ENCODE results near the gene NPIPB6.
"Not testable (repeated sequence)": the region's sequence is repeated elsewhere in the genome, so short reads cannot be mapped to it uniquely, and the experiment has no call there.

Gene NPIPB6

DNA sequence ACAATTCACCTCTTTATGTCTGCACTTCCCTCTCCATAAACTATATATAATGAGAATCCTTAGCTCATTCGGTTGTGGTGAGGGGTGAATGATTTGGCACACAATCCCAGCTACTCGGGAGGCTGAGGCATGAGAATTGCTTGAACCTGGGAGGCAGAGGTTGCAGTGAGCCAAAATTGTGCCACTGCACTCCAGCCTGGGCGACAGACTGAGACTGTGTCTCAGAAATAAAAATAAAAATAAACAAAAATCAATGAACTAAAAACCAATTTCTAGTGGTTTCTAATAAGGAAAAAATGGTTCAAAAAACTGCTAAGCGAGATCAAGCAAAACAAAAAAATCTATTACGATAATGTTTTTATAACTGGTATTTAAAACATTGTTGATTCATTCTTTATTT lies at the start of gene NPIPB6:
TSS of gene NPIPB6 (minus strand) at position 101 of the 400 bp plus-strand sequence. CDS start 686 bp downstream, outside the sequence.
- DNase-seq = not testable (repeated sequence)

DNA sequence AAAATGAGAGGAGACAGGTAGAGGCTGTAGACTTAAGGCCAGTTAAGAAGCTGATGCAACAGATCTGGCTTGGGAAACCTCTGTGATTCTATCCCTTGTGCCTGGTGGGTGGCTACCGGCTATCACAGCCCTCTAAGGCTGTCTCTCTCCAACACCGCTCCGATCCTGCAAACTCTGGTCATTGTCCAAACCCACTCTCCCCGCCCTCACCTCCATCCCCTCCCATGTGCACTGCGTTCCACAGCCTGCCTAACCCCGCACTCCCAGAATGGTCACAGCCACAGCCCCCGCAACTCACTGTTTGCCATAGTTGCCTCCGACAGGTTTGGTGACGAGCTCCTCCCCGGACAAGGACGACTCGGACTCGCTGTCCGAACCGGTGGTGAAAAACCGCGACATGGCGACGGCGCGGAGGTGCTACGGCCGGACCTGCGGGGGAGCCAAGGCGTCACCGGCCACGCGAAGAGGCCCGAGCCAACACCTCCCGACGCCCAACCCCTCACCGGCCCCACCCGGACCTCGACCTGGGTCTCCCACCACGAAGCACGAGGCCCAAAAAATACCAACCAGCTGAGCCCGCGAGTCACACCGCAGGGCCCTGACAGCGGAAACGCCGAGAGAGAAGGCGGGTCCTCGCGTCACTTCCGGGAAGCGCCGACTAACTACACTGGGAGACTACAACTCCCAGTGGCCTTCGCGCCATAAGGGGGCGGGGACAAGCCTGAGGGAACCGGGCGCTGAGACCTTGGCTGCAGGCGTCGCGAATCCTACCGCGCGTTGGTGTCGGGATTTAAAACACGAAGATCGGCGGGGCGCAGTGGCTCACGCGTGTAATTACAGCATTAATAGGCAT lies 40.1 kb upstream of the NPIPB6 start, which contains the start of gene EIF3CL:
TSS of gene EIF3CL (minus strand) at position 622 of the 853 bp plus-strand sequence. CDS start at position 399, 223 bp downstream.
- not testable (repeated sequence) for DNase-seq

DNA sequence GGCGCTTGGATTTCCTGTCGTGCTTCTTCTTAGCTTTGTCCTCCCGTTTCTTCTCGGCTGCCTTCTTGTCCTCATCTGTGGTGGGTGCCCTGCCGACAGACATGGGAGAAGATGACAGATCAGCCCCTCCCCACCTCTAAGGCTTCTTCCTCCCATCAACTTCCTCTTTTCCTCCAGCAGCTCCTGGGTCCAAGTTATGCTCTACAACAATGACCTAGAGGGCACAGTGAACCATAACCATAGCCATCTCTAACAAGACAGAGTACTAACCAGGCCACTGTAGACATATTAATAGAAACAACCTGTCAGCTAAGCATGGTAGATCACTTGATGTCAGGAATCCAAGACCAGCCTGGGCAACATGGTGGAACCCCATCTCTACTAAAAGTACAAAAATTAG lies 28.7 kb upstream of the NPIPB6 start:
- not testable (repeated sequence) for DNase-seq

DNA sequence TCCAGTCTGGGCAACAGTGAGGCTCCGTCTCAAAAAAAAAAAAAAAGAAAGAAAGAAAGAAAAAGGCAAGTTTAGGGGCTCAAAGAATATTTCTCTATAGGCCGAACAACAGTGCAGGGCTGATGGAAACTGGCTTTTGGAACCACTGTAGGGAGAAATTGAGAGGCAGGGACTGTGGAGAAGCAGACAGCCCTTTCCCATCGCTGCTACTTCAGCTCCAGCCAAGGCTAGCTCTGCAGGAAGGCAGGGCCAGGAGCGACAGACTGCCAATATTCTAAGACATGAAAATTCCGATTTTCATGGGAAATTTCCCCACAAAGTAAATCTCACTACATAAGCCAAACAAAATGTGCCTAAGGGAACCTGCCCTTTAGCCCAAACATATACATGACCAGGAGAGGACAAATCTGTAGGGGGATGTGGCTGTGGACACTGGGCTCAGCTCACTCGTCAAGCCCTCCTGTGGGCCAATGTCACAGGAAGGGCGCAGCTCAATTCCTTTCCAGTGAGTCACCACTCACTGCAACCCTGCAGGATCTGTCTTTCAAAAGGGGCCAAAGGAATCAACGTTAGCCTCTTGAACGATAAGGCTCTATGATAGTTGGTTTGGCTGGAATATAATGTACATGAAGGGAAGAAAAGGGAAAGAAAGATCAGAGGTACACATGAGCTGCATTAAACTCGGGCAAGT lies 19.0 kb upstream of the NPIPB6 start:
- not testable (repeated sequence) for DNase-seq

DNA sequence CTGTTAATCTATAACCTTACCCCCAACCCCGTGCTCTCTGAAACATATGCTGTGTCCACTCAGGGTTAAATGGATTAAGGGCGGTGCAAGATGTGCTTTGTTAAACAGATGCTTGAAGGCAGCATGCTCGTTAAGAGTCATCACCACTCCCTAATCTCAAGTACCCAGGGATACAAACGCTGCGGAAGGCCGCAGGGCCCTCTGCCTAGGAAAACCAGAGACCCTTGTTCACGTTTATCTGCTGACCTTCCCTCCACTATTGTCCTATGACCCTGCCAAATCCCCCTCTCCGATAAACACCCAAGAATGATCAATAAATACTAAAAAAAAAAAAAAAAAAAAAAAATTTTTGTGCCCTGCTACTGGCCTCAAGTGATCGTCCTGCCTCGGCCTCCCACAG lies 14.5 kb upstream of the NPIPB6 start:
- not testable (repeated sequence) for DNase-seq

DNA sequence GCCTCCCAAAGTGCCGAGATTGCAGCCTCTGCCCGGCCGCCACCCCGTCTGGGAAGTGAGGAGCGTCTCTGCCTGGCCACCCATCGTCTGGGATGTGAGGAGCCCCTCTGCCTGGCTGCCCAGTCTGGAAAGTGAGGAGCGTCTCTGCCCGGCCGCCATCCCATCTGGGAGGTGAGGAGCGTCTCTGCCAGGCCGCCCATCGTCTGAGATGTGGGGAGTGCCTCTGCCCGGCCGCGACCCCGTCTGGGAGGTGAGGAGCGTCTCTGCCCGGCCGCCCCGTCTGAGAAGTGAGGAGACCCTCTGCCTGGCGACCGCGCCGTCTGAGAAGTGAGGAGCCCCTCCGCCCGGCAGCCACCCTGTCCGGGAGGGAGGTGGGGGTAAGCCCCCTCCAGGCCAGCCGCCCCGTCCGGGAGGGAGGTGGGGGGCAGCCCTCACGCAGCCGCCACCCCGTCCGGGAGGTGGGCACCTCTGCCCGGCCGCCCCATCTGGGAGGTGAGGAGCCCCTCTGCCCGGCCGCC lies 13.9 kb upstream of the NPIPB6 start:
- not testable (repeated sequence) for DNase-seq

DNA sequence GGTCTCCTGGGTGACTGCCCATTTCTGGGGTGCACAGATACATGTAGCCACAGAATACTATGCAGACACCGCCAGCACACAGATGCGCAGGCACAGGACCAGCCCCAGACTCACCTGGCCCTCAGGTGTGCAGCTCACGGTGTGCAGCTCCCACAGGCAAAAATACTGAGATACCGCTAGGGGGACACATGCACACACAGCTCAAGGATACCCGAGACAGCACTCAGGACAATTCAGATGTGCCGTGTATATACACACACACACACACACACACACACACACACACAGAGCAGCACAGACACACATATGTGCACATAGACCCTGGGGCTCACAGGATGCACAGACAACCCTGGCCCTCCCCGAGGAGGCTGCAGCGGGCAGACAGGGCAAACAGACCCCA lies 11.8 kb upstream of the NPIPB6 start:
- DNase-seq = not testable (repeated sequence)

DNA sequence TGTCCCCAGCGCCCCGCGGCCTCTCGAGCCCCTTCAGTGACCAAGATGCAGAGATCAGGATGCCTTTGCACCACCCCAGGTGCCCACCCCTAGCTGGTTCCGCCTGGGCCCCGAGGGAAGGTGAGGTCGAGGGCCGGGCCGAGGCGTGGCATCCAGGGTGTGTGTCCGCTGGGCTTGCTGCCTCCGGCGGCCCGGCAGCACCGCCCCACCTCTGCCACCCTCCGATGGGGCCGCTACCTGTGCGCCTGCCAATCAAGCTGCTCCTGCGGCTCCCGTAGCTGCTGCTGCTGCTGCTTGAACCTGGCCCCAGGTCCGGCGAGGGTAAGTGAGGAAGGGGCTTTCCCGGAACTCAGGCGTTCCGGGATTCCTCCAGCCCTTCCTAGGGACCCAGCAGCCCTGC lies 11.0 kb upstream of the NPIPB6 start:
- not testable (repeated sequence) for DNase-seq

DNA sequence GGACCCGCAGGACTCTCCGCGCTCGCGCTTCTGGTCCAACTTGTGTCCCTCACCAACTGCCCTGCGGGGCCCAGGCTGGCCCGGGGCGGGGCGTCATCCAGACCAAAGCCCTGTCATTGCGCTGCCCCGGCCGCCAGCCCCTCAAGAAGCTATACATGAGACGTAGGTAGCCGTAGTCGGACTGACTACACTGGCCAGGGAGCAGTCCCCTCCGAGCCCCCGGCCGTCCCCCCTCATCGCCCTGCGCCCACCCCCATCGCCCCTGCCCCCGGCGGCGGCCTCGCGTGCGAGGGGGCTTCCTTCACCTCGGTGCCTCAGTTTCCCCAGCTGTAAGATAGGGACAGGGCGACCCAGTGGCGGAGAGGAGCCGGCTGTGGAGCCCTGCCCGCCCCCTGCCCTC lies 4.6 kb upstream of the NPIPB6 start:
- DNase-seq = not testable (repeated sequence)

DNA sequence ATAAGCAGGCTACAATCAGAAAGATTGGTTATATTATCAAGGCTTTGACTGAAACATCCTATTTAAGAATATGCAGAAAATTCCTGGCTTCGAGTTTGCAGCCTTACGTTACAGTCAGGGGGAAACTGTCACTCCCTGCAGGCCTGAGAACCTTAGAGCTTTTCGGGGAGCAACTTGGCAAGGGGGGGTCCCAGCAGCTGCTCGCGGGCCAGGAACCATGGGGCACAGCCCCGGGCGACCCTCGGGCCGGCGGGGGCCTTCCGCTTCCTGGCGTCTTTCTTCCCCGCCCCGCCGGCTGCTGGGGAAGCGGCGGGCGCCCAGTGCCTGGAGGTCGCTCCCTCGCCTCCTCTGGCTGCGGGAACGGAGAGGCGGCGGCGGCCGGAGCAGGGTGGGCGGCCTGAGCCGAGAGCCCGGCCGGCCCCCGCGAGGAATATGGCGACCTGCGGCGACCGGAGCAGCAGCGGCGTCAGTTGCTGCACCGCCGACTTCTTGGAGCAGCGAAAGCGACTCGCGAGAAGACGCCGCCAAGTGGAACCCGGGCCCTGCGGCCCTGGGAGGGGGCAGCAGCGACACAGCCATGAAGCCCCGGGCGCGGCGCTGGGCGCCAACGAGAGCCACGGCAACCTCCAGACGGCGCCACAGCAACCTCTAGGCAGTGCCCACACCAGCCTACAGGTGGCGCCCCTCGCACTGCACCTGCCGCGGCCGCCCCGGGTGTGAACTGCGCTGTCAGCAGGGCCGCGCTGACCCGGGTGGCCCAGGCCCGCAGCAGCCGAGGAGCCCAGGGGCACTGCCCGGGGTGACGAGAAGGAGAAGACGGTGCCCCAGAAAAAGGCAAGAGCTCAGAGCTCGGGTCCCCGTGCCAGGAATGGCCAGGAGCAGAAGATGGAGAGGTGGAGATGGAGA lies 1.2 kb upstream of the NPIPB6 start:
- not testable (repeated sequence) for DNase-seq

DNA sequence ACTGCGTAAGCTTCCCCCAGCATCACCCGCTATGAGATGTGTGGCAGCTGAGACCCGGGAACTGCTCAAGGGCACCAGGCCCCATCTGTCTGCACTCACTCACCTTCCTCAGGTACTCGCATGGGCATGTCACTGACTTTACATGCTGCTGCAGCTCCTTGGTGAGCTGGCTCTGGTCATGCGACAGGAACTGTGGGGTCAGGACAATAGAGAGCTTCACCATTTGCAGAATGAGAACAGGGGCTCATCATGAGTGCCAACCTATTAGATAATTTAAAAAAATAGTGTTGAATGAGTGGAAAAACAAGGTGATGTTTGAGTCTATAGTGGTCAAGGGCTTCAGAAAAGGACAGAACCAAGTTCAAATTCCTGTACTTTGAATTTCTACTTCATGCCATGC lies 708 bp downstream of the NPIPB6 start:
- not testable (repeated sequence) for DNase-seq

DNA sequence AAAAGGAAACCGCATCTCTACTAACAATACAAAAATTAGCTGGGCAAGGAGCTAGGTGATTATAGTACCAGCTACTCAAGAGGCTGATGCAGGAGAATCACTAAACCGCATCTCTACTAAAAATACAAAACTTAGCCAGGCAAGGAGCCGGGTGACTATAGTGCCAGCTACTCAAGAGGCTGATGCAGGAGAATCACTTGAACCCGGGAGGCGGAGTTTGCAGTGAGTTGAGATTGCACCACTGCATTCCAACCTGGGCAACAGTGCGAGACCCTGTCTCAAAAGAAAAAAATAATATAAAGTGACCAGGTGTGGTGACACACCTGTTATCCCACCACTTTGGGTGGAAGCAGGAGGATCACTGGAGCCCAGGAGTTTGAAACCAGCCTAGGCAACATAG lies 25.1 kb downstream of the NPIPB6 start:
- not testable (repeated sequence) for DNase-seq

DNA sequence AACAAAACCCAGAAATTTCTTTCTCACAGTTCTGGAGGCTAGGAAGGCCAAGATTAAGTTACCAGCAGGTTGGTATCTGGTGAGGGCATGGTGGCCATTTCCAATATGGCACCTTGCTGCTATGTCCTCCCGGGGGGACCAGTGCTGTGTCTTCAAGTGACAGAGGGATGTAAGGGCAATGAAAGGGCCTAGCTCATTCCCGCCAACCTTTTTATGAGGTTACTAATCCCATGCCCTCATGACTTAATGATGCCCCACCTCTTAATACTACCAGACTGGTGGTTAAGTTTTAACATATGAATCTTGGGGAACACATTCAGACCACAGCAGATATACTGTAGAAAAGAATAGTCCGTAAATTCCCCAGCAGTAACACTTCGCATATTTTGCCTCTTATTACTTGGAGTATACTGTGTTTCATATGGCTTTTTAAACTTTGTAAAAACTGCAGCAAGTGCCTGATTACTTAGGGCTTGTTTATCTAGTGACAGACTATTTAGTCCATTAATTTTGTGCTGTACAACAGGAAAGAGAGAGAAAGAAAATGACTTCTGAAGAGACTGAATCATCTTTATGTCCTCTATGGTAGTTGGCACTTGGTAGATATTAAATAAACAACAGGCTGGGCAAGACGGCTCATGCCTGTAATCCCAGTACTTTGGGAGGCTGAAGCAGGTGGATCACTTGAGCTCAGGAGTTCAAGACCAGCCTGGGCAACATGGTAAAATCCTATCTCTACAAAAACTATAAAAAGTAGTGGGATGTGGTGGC lies 26.2 kb downstream of the NPIPB6 start:
- not testable (repeated sequence) for DNase-seq

DNA sequence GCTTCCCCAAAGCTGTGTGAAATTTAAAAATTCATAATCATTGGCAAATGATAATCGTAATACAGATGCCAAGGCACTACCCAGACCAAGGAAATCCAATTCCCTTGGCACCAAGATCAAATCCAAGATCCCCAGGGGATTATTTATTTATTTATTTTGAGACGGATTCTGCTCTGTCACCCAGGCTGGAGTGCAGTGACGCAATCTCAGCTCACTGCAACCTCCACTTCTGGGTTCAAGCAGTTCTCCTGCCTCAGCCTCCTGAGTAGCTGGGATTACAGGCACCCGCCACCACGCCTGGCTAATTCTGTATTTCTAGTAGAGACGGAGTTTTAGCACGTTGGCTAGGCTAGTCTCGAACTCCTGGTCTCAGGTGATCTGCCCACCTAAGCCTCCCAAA lies 27.6 kb downstream of the NPIPB6 start:
- DNase-seq = not testable (repeated sequence)

DNA sequence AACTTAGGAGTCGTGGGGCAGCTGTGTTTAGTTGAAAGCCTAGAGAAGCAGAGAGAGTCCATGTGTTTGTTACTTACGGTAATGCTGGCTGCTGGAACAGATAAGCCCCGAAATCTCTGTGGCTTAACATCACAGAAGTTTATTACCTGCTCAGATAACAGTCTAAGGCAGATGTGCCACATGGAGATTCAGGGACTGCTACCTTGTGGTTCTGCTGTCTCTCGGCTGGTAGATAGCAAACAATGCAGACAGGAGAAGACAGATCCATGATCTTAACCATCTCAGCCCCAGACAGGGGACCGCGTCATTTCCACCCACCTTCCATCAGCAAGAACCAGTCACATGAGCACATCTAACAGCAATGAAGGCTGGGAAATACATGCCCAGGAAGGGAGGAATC lies 30.7 kb downstream of the NPIPB6 start:
- DNase-seq = not testable (repeated sequence)

DNA sequence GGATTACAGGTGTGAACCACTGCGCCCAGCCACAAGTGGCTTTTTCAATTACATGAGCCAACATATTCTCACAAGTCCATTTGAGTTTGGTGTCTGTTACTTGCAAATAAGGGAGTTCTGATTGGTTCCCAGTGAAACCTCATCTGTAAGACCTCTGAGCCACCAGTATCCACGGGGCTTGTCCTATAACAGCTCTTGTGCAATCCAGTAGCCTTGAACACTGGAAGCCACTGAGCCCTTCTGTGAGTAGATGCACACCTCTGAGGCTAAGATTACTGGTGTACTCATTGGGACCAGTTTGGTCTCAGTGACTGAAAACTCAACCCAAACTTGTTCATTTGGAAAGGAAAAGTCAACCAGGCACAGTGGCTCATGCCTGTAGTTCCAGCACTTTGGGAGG lies 32.3 kb downstream of the NPIPB6 start:
- not testable (repeated sequence) for DNase-seq

DNA sequence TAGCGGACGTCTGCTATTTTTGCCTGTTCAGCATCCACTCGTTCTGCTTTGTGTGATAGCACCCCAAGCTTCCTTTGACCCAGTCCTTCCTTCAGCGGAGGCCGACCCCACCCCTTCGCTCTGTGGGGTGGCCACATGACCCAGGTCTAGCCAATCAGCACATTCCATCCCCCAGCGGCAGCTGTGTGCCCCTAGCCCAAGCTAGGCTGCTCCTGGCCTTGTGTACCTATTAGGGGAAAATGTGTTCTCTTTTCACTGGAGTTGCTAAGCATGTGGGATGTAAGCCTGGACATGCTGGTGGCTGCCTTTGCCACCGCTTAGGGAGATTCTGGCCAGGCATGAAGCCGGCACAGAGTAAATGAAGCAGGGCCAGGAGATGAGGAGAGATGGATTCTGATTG lies 33.1 kb downstream of the NPIPB6 start:
- DNase-seq = not testable (repeated sequence)

DNA sequence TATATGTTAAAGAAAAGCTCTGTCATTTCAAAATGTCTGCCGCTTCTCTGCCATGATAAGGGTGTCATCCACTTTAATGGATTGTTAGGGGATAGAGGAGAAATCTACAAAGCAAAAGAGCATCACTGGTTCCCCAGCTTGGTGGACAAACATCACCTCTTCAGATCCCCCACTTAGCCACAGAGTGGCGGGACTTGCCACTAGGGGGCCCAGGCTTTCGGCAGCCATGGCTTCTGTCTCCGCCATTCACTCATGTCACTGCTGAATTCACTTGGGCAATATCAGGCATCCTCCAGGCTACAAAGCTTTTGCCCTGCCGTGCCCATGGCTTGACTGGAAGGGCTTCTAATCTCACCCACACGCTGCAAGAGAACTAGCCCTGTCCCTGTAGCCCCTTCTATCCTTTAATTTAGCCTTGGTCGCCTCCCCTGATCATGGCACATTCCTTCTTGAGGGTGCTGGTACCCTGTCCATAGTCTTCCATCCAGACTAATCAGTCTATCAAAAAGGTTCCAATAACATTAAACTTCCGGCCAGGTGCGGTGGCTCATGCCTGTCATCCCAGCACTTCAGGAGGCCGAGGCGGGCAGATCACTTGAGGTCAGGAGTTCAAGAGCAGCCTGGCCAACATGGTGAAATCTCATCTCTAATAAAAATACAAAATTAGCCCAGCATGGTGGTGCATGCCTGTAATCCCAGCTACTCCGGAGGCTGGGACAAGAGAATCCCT lies 36.3 kb downstream of the NPIPB6 start:
- peak; percentile 73 for DNase-seq

DNA sequence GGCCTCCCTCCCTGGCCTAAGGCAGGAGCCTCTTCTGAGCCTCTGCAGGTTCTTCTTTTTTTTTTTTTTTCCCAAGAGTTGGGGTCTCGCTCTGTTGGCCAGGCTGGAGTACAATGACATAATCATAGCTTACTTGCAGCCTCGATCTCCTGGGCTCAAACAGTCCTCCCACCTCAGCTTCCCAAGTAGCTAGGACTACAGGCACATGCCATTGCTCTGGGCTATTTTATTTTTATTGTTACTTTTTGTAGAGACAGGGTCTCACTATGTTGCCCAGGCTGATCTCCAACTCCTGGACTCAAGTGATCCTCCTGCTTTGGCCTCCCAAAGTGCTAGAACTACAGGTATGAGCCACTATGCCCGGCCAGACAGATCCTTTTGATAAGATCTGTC lies 38.4 kb downstream of the NPIPB6 start:
- DNase-seq = no peak

DNA sequence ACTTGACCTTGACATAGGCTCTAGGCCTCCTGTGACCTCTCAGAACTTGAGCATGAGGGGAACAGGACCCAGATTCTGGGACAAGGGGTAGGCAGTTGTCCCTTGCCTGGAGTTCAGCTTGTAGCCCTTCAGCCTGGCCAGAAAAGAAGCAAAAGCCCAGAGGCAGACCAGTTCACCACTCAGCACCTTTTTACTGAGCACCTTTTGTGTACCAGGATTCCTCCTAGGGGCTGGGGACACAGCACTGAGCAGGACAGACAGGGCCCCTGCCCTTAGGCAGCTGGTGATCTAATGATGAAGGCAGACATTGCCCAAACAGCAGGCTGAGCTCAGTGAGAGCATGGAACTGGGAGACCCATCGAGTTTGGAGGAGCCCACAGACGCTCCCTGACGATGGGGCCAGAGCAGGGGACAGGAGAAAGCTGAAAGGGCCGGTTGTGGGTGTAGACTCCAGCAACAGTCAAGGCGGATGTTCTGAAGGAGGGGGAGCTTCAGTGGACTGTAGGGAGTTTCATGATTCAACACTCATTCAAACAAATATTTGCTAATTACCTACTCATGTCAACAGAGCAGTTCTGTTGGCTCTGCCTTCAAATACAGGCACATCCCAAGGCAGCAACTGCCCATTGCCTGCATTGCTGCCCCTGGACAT lies 38.9 kb downstream of the NPIPB6 start:
- no peak for DNase-seq

Data from activated gamma-delta T cell treated with Interleukin-2 at 50 U/mL for 16 hours (primary cell).